ENCODE results near the gene PRKCA. TPM values are rescaled to one million over a fixed set of nuclear protein-coding genes. Genes with fewer than 3 reads are reported as not detected.

Gene PRKCA
- total and polyA plus RNA-seq, 9 of the 15 experiments (the other 6 are each of a cell fraction or from before 2014, with no cell fraction given) = 3.2 to 33.0 (median 17.8) TPM

GRCh38 chr17:66431910-66432309 is 129.5 kb downstream of the PRKCA start:
- ATAC-seq = no peak
- H2AFZ ChIP-seq (ENCODE audit: low read depth, low read length) = no peak overlapping the region
- no peak for TF ChIP-seq ZNF280B (CRISPR knock-in tag; IDR thresholded peaks at IDR 0.05)
- no peak for TF ChIP-seq EHMT2 (IDR thresholded peaks at IDR 0.05)
- no peak for DNase-seq (ENCODE audit: extremely low read depth in 1 of 4, low spot score in 3 of 4)
- no peak overlapping the region for H3K4me2 ChIP-seq (ENCODE audit: insufficient read depth, low read length)
- H3K9me1 ChIP-seq (ENCODE audit: control insufficient read depth, insufficient read depth, low read length) = no peaks in the 10 kb centered on the region
- H3K4me1 ChIP-seq (replicated peaks in 1 of 2; ENCODE audit: control insufficient read depth in 2 of 2, insufficient read depth in 2 of 2, low read length in 2 of 2) = peaks cover 0 to 3% of the 10 kb centered on the region in 2 experiments; a peak in 3 of 5 replicates
- ChIA-PET POLR2A (interaction anchor here (1.1 kb wide), 1 partner anchor 75 kb away, joined by 3 read pairs; no protein-coding TSS in a partner anchor), CTCF (ENCODE audit: low intra/inter-chr PET ratio) (no interaction called here)
- peaks cover 4% of the 10 kb centered on the region; the same call in 1 of the 2 replicates for H4K20me1 ChIP-seq (replicated peaks; ENCODE audit: control insufficient read depth, insufficient read depth, low read length)
- no peak overlapping the region for H3K27ac ChIP-seq (ENCODE audit: extremely low read depth, low read depth, low read length)
- WGBS (ENCODE audit: insufficient coverage, low coverage, missing lambda C conversion rate) = 84% methylated on average over 5 of the region's 5 CpGs
- no peak for FAIRE-seq
- no peak overlapping the region for H3K4me3 ChIP-seq
- no peaks in the 10 kb centered on the region for H3K9me3 ChIP-seq (replicated peaks; ENCODE audit: control insufficient read depth, insufficient read depth, low read depth, low read length)
- intact Hi-C loops (cut with micrococcal nuclease) = no loop called here
- in situ Hi-C loops (cut with MboI) = no loop called here
- H3K36me3 ChIP-seq (ENCODE audit: control insufficient read depth, insufficient read depth, low read length) = no peaks in the 10 kb centered on the region; the same call in 2 of the 3 replicates
- BruUV-seq (replicated peaks) = no TSS peak
- H3K27me3 ChIP-seq (ENCODE audit: control insufficient read depth in 2 of 2, insufficient read depth in 2 of 2, low read length in 2 of 2) = no peaks in the 10 kb centered on the region
- no peak overlapping the region for H3K9ac ChIP-seq (ENCODE audit: insufficient read depth in 1 of 2, low read depth in 2 of 2, low read length in 2 of 2)
- H3K79me2 ChIP-seq (ENCODE audit: control insufficient read depth, insufficient read depth, low read length) = peaks cover 34% of the 10 kb centered on the region

- Histone ChIP-seq H3K27ac (ENCODE audit: extremely low read depth, low read depth, low read length) (no peak overlapping the region), H3K4me1 (replicated peaks in 1 of 2; ENCODE audit: control insufficient read depth in 2 of 2, insufficient read depth in 2 of 2, low read length in 2 of 2) (peaks cover 0 to 3% of the 10 kb centered on the region in 2 experiments; a peak in 3 of 5 replicates), H3K36me3 (ENCODE audit: control insufficient read depth, insufficient read depth, low read length) (no peaks in the 10 kb centered on the region; the same call in 2 of the 3 replicates), H3K79me2 (ENCODE audit: control insufficient read depth, insufficient read depth, low read length) (peaks cover 29% of the 10 kb centered on the region), H3K4me3 (no peak overlapping the region), H4K20me1 (replicated peaks; ENCODE audit: control insufficient read depth, insufficient read depth, low read length) (peaks cover 4% of the 10 kb centered on the region; the same call in 1 of the 2 replicates), H3K9me1 (ENCODE audit: control insufficient read depth, insufficient read depth, low read length) (no peaks in the 10 kb centered on the region), H3K9ac (ENCODE audit: insufficient read depth in 1 of 2, low read depth in 2 of 2, low read length in 2 of 2) (no peak overlapping the region), H3K4me2 (ENCODE audit: insufficient read depth, low read length) (no peak overlapping the region), H2AFZ (ENCODE audit: low read depth, low read length) (no peak overlapping the region), H3K9me3 (replicated peaks; ENCODE audit: control insufficient read depth, insufficient read depth, low read depth, low read length) (no peaks in the 10 kb centered on the region), H3K27me3 (ENCODE audit: control insufficient read depth in 2 of 2, insufficient read depth in 2 of 2, low read length in 2 of 2) (no peaks in the 10 kb centered on the region)
- DNase-seq (ENCODE audit: extremely low read depth in 1 of 4, low spot score in 3 of 4) (no peak), FAIRE-seq (no peak), ATAC-seq (no peak)
- in situ Hi-C loops (cut with MboI) = no loop called here
- WGBS (ENCODE audit: insufficient coverage, low coverage, missing lambda C conversion rate) = 50% methylated on average over 2 of the region's 2 CpGs
- POLR2A ChIA-PET = interaction anchor here (1.1 to 1.8 kb wide), 2 partner anchors 13 to 75 kb away, joined by 3 to 5 read pairs; no protein-coding TSS in a partner anchor
- intact Hi-C loops (cut with micrococcal nuclease) = no loop called here
- BruUV-seq (replicated peaks) = no TSS peak
- CTCF ChIA-PET (ENCODE audit: low intra/inter-chr PET ratio) = no interaction called here
- TF ChIP-seq ZNF3 (CRISPR knock-in tag; IDR thresholded peaks at IDR 0.05) = peak; percentile 69
- no peak for TF ChIP-seq TAF7 (tag; IDR thresholded peaks at IDR 0.05)
Measured at GRCh38 chr17:66432411-66432957, 130.1 kb downstream of the PRKCA start.

Data from K562 (cell line).